Skin epidermis (tissue), 12 donors: ENCODE results near the gene SLC12A8.
A peak's percentile ranks its signal among the peaks of the same experiment; 100 is the strongest.

Experiments
- H3K27ac ChIP-seq, 21 experiments: fragments of 200-600 bp; sonication (generic) in 11 of 21; one replicate each; pipeline ENCODE4 v1.5.0; 2020; ENCODE audit warnings: mild to moderate bottlenecking in 3 of 21, inconsistent platforms in 2 of 21, moderate library complexity in 2 of 21
- H3K4me3 ChIP-seq, 7 experiments: fragments of 200-600 bp; sonication (generic) in 2 of 7; one replicate each; pipeline ENCODE4 v1.5.0; 2020; ENCODE audit warnings: inconsistent platforms in 2 of 7, mild to moderate bottlenecking in 2 of 7, moderate library complexity in 1 of 7

Gene SLC12A8

GRCh38 chr3:125220727-125221429, 8.3 kb upstream of the SLC12A8 start:
- Histone ChIP-seq H3K4me3 (no peak overlapping the region), H3K27ac (no peak overlapping the region)

DNA sequence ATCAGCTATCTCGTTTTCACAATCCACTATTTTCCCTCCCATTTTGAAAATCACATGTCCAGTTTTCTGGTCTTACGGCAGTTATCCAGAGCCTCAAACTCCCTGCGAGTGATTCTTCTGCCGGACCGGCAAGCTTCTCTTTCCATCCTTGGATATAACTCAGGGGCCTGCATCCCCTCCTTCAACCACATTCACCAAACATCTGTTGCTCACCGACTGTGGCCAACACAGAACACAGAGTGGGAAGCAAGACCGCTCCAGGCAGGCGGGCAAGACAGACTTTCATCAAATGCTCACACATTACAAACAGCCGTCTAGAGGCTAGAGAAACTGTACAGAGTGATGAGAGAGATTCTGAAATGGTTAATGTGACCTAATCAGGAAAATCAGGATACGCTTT, 7.6 kb upstream of the SLC12A8 start:
- Histone ChIP-seq H3K27ac (no peak overlapping the region), H3K4me3 (no peak overlapping the region)

GRCh38 chr3:125219261-125219701, 6.7 kb upstream of the SLC12A8 start:
- Histone ChIP-seq H3K27ac (no peak overlapping the region), H3K4me3 (no peak overlapping the region)

DNA sequence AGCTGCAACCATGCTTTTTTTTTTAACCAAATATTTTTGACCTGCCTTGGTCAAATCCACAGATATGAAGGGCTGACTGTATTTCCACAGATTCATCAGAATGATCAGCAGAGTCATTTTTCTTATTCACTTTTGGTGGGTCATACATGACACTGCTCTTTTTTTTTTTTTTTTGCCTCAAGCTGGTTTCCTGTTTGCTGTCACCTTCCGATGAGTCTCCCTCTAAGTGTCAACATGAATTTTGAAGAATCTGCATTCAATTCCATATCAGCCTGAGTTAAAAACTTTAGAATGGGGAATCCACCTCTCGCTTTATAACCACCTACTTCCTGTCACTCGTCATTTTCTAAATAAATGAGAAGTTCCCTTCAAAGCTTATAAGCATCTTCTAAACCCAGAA, 2.2 kb upstream of the SLC12A8 start:
- Histone ChIP-seq H3K27ac (no peak overlapping the region), H3K4me3 (no peak overlapping the region)

DNA sequence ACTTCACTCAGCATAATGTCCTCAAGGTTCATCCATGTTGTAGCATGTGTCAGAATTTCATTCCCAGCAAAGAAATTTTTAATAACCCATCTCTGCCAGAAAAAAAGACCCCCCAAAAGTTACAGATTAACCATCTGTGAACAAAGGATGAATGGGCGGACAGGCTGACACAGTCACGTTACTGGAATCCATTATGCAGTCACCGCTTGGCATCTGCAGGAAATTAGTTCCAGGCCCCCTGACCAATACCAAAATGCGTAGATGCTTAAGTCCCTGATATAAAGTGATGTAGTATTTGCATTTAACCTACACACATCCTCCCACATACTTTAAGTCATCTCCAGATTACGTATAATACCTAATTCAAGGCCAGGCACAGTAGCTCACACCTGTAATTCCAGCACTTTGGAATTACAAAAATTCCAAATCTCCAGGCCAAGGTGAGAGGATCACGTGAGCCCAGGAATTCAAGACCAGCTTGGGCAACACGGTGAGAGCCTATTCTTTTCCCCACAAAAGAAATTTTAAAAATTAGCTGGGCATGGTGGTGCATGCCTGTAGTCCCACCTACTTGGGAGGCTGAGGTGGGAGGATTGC, 1.5 kb upstream of the SLC12A8 start:
- no peak overlapping the region for H3K4me3 ChIP-seq
- no peak overlapping the region for H3K27ac ChIP-seq

DNA sequence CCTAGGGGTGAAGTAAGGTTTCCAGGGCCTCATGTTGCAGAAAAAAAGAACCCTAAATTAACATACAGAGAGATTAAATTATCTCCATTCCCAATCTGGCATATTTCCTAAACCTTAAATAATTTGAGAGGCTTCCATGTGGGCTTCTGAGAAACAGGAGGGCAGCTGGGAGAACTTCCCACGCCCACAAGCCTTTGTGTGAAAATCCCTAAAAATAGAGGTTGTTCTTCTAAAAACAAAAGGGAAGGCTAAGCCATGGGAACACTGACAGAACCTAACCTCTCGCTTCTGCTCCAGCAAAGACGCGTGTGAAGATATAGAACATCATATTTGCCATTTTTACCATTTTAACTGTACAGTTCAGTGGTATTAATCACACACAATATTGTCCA, 812 bp upstream of the SLC12A8 start:
- H3K27ac ChIP-seq, result no peak overlapping the region
- peak overlapping the region in 1 of 7 experiments; percentile 40 for H3K4me3 ChIP-seq

GRCh38 chr3:125212091-125212508, 448 bp downstream of the SLC12A8 start:
- peak overlapping the region; percentile 27 to 62 (median 42) for H3K4me3 ChIP-seq
- H3K27ac ChIP-seq, result peak overlapping the region in 15 of 21 experiments; percentile 8 to 80 (median 61)

- peak overlapping the region in 7 of 21 experiments; percentile 8 to 76 (median 64) for H3K27ac ChIP-seq
Measured at GRCh38 chr3:125211523-125212090, 941 bp downstream of the SLC12A8 start.

DNA sequence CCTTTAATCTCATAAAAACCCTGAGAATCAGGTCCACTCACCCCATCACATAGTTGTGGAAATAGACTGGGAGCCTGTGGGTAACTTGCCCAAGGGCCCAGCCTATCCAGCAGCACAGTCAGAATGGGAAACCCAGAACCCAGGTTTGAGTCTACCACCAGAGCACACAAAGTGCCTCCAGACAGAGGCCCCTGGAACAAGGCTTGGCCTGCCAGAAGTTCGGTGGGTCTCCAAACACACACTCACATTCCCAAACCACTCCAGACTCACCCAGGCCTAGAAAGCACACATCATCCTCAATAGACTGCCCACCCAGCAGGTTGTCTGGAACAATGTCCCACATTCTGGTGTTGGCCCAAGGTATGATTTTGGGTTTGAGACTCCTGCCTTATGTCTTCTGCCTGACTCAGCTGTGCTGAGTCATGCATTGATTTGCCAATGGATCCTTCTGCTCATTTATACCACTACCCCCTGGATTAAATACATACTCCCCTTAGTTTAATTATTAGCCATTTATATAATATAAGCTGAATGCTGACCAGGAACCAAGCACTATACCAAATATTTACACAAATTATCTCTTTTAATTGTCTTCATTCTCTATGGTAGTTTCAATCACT, 4.5 kb downstream of the SLC12A8 start:
- H3K27ac ChIP-seq, result no peak overlapping the region

More at GRCh38 chr3:125211523-125212090, 941 bp downstream of the SLC12A8 start:
- H3K4me3 ChIP-seq, result peak overlapping the region in 5 of 7 experiments; percentile 39 to 62 (median 43)

GRCh38 chr3:125207507-125207906, 5.0 kb downstream of the SLC12A8 start:
- Histone ChIP-seq H3K27ac (no peak overlapping the region), H3K4me3 (no peak overlapping the region)

More for the DNA sequence above, 4.5 kb downstream of the SLC12A8 start:
- no peak overlapping the region for H3K4me3 ChIP-seq

DNA sequence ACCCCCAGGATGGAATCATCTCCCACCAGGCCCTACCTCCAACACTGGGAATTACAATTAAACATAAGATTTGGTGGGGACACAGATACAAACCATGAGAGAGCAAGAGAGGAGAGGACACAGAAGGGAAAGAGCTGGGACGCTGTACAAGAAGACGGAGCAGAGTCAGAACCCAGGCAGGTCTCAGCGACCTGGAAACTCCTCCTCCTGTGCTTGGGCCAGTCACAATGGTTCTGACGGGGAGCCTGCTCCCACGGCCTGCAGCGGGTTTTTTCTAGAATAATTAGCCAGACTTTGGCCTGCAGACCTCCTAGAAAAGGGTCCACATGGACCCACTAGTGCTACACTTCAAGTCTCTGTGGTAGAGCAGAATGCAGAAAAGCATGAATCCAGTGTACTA, 5.6 kb downstream of the SLC12A8 start:
- no peak overlapping the region for H3K4me3 ChIP-seq
- no peak overlapping the region for H3K27ac ChIP-seq

GRCh38 chr3:125203731-125204130, 8.8 kb downstream of the SLC12A8 start:
- H3K27ac ChIP-seq, result no peak overlapping the region
- no peak overlapping the region for H3K4me3 ChIP-seq

DNA sequence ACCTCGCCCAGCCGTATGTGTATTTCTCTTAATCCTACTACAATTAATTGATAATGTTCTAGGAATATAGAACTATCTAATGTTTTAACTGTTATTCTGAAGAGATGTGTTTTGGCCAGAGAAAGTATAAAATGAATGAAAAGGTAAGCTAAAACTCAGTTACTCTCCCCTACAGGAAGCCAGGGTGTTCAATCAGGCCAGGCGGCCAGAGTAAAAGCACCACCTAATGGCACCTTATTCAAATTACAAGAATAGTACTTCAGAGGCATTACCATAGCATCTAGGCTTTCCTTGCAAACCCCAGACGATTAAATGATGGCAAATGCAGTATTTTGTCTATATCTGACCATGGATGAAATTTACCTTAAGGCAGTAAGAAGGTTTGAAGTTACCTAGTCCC, 10.4 kb downstream of the SLC12A8 start:
- Histone ChIP-seq H3K4me3 (no peak overlapping the region), H3K27ac (no peak overlapping the region)

GRCh38 chr3:125200731-125201139, 11.8 kb downstream of the SLC12A8 start:
- H3K27ac ChIP-seq, result no peak overlapping the region
- H3K4me3 ChIP-seq, result no peak overlapping the region

GRCh38 chr3:125194849-125195601, 17.5 kb downstream of the SLC12A8 start:
- H3K27ac ChIP-seq, result peak overlapping the region in 2 of 21 experiments; percentile 11 to 42
- H3K4me3 ChIP-seq, result no peak overlapping the region

GRCh38 chr3:125194061-125194848, 18.3 kb downstream of the SLC12A8 start:
- H3K27ac ChIP-seq, result peak overlapping the region in 2 of 21 experiments; percentile 11 to 70

DNA sequence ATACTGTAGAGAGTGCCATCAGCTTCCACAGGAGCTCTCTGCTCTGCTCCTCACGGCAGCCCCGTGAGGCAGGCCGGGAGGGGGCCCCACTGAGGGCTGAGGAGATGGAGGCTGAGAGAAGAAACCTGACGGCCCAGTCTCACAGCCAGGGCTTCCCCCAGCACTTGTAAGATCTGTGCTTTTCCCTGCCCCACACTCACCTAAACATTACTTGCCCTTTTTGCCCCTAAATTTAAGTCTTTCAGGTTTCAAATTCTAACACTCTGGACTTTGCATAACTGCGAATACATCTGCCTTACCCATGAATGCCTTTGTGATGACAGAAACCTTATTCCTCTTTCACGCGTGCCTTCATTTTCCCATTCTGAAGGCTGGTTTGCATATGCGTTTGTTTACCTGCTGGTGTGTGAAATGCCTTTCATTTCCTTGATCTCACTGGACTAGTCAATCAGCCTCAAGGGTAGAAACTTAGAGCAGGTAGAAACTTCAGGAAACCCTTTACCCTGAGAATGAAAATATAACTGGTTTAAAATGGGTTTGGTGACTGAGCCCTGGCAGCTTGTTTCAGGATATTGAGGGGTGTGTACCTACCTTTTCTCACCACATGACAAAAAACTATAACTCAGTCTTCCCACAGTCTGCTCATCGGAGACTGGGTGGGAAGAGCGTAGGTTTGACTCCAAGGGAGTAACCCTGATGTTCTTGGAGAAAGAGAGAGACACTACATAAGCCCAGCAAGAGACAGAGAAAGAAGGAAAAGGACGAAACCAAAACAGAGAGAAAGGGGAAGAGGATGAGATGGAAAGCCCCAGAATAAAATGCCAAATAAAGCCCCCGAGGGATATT, 20.1 kb downstream of the SLC12A8 start:
- Histone ChIP-seq H3K27ac (no peak overlapping the region), H3K4me3 (no peak overlapping the region)

More at GRCh38 chr3:125194061-125194848, 18.3 kb downstream of the SLC12A8 start:
- H3K4me3 ChIP-seq, result no peak overlapping the region

DNA sequence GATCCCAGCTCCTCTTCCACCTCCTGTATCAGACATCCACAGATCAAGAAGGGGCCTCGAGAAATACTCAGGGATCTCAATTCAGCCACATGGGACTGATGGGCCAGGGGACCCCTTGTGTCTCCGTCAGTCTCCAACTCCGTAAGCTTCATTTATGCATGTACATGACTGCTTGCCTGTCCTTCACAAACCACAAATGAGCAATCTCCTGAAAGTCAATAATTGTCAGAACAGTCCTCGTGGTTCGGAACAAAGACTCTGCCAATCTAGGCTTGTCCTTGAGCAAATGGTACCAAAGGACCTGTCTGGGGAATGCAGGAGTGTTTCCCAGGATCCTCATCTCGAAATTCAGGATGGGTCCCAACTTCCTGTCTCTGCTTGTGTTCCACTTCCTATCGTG, 20.8 kb downstream of the SLC12A8 start:
- H3K27ac ChIP-seq, result no peak overlapping the region
- no peak overlapping the region for H3K4me3 ChIP-seq
